GM12878 (cell line): ENCODE results near the gene IGFLR1. TPM values are rescaled to one million over a fixed set of nuclear protein-coding genes. Genes with fewer than 3 reads are reported as not detected.
A peak's percentile ranks its signal among the peaks of the same experiment; 100 is the strongest.

Experiments used
- ATAC-seq: fragments of 200-7000 bp; cut with Tn5 transposase; 3 replicates; pipeline ENCODE4 v1.9.1; 2020; ENCODE audit warnings: mild to moderate bottlenecking, moderate library complexity
- BruUV-seq: library from RNA; stranded (reverse); fragments of 400-500 nt; replicated peaks from 2 replicates; lab custom pipeline; 2021; lab: Mats Ljungman, UMichigan
- CTCF ChIA-PET: fragments of 300-600 bp; sonication (Branson Sonifier 250); formaldehyde crosslinking; extraction: SDS; loops from one replicate; lab custom pipeline; 2021; ENCODE audit warnings: inconsistent platforms; lab: Yijun Ruan, JAX
- POLR2A ChIA-PET: fragments of 350-600 bp; formaldehyde crosslinking; extraction: SDS; loops from one replicate; lab custom pipeline; 2021; ENCODE audit warnings: inconsistent platforms; lab: Charles Lee
- RAD21 ChIA-PET: fragments of 300-600 bp; sonication (Branson Sonifier 250); formaldehyde crosslinking; loops from one replicate; lab custom pipeline; 2023; ENCODE audit warnings: antibody characterized with exemption; ENCODE audit not compliant: unreplicated experiment; lab: Charles Lee
- SMC1A ChIA-PET: fragments of 300-600 bp; sonication (Branson Sonifier 250); formaldehyde crosslinking; loops from one replicate; lab custom pipeline; 2023; ENCODE audit not compliant: unreplicated experiment, uncharacterized antibody; lab: Charles Lee
- DNase-seq: peaks from one replicate; pipeline ENCODE4 v3.0.0-alpha.2; 2011; ENCODE audit warnings: low read depth, low spot score
- FAIRE-seq: peaks from 3 replicates; lab custom pipeline; 2011; peaks lifted over from hg19 to GRCh38; lab: Jason Lieb, UNC
- H2AFZ ChIP-seq: 2 replicates; pipeline ENCODE4 v1.6.0; 2011; ENCODE audit warnings: low read depth, low read length, control low read depth; ENCODE audit not compliant: control insufficient read depth
- H3K27ac ChIP-seq: 2 replicates; pipeline ENCODE4 v1.5.1; 2011; ENCODE audit warnings: control low read depth; ENCODE audit not compliant: control insufficient read depth, insufficient read depth
- H3K27me3 ChIP-seq, 2 experiments: replicated peaks in 1 of 2; 2 replicates each; pipeline versions ENCODE4 v1.6.0 to v1.6.1; 2011; ENCODE audit warnings: low read length in 1 of 2; ENCODE audit not compliant: control insufficient read depth in 2 of 2, insufficient read depth in 2 of 2
- H3K36me3 ChIP-seq, 2 experiments: 2 replicates each; pipeline ENCODE4 v1.5.1; 2011; ENCODE audit warnings: low read length in 1 of 2; ENCODE audit not compliant: control insufficient read depth in 2 of 2, insufficient read depth in 2 of 2
- H3K4me1 ChIP-seq: 2 replicates; pipeline ENCODE4 v1.6.1; 2011; ENCODE audit warnings: mild to moderate bottlenecking, low read length, moderate library complexity, mixed read lengths; ENCODE audit not compliant: control insufficient read depth, insufficient read depth
- H3K4me2 ChIP-seq: 2 replicates; pipeline ENCODE4 v1.6.0; 2011; ENCODE audit warnings: control low read depth; ENCODE audit not compliant: control insufficient read depth, insufficient read depth
- H3K4me3 ChIP-seq: fragments of 200-600 bp; sonication (generic); 2 replicates; pipeline ENCODE4 v1.5.1; 2016
- H3K79me2 ChIP-seq: 2 replicates; pipeline ENCODE4 v1.6.0; 2011; ENCODE audit warnings: low read length; ENCODE audit not compliant: control insufficient read depth, insufficient read depth
- H3K9ac ChIP-seq: 2 replicates; pipeline ENCODE4 v1.8.0; 2011; ENCODE audit warnings: low read length, control low read depth, mixed read lengths; ENCODE audit not compliant: control insufficient read depth, insufficient read depth
- H3K9me3 ChIP-seq: replicated peaks from 3 replicates; pipeline ENCODE4 v1.5.1; 2011; ENCODE audit warnings: mild to moderate bottlenecking, low read length; ENCODE audit not compliant: control insufficient read depth, insufficient read depth
- H4K20me1 ChIP-seq: 2 replicates; pipeline ENCODE4 v1.6.0; 2011; ENCODE audit not compliant: control insufficient read depth, insufficient read depth
- ASH2L ChIP-seq: fragments of 300-600, 200-600 bp; sonication (generic); IDR thresholded peaks from 2 replicates; pipeline ENCODE4 v1.6.1; 2017; ENCODE audit warnings: low read depth, mild to moderate bottlenecking, borderline replicate concordance
- BACH1 ChIP-seq: fragments of 450-650 bp; IDR thresholded peaks from 2 replicates; pipeline ENCODE4 v1.6.1; 2017; ENCODE audit warnings: mild to moderate bottlenecking, borderline replicate concordance
- KDM1A ChIP-seq: fragments of 200-600 bp; sonication (generic); IDR thresholded peaks from 2 replicates; pipeline ENCODE4 v1.6.1; 2016; ENCODE audit warnings: borderline replicate concordance
- NFYB ChIP-seq: IDR thresholded peaks from 2 replicates; pipeline ENCODE4 v1.6.1; 2011; ENCODE audit warnings: low read depth, mild to moderate bottlenecking, low read length, improper control_type of control experiment, moderate library complexity; ENCODE audit not compliant: insufficient read depth
- PML ChIP-seq: IDR thresholded peaks from 2 replicates; pipeline ENCODE4 v1.6.1; 2012; ENCODE audit warnings: low read length, inconsistent platforms
- POLR2A ChIP-seq: IDR thresholded peaks from 2 replicates; pipeline ENCODE4 v1.6.1; 2011; ENCODE audit warnings: low read depth, mild to moderate bottlenecking, low read length
- POLR2AphosphoS5 ChIP-seq: IDR thresholded peaks from 2 replicates; pipeline ENCODE4 v1.6.1; 2011; ENCODE audit warnings: mild to moderate bottlenecking, low read length, inconsistent platforms
- RBBP5 ChIP-seq: fragments of 200-600 bp; sonication (generic); conservative IDR thresholded peaks from 2 replicates; pipeline ENCODE4 v1.6.1; 2016
- SIN3A ChIP-seq: IDR thresholded peaks from 2 replicates; pipeline ENCODE4 v1.6.1; 2012; ENCODE audit warnings: low read depth, low read length, improper control_type of control experiment
- SMC3 ChIP-seq: IDR thresholded peaks from 2 replicates; pipeline ENCODE4 v1.6.1; 2011; ENCODE audit warnings: low read length, improper control_type of control experiment, borderline replicate concordance
- ZNF384 ChIP-seq: IDR thresholded peaks from 2 replicates; pipeline ENCODE4 v1.6.1; 2012; ENCODE audit warnings: low read depth, mild to moderate bottlenecking, low read length, improper control_type of control experiment, borderline replicate concordance
- WGBS: methylation state at CpG from one replicate; pipeline ENCODE4 v1.1.6; 2016; ENCODE audit warnings: low lambda C conversion rate; ENCODE audit not compliant: insufficient replicate concordance, insufficient coverage; ENCODE audit errors: missing lambda C conversion rate; 5-methylcytosine and 5-hydroxymethylcytosine counted together
- in situ Hi-C: fragments of 300-500 bp; cut with MboI; formaldehyde crosslinking; loops from 9 replicates; pipeline ENCODE4 v1.14.3; 2018; ENCODE audit warnings: mixed read lengths
- intact Hi-C: fragments of 100-400 bp; cut with micrococcal nuclease; formaldehyde crosslinking; loops from one replicate; pipeline ENCODE4 v1.14.2; 2022; ENCODE audit not compliant: unreplicated experiment
- polyA plus RNA-seq, 11 experiments: library from polyadenylated mRNA; depleted of rRNA in 4 of 11; unstranded in 6 of 11; stranded (reverse) in 5 of 11; fragments of >200 nt; fragmentation: Nextera tagmentation in 4 of 11; fragmentation: Illumina TruSeq in 1 of 11; extraction: Ambion mirVana in 4 of 11; extraction: Trizol in 1 of 11; gene quantifications; 1 replicate in 1 of 11; 2 replicates in 10 of 11; pipeline versions ENCODE4 v1.2.1 to v1.2.3, GENCODE V29; 2011 to 2016; ENCODE audit warnings: inconsistent platforms in 2 of 11, missing spikeins in 2 of 11, low read depth in 1 of 11
- total RNA-seq, 4 experiments: library from RNA; depleted of rRNA in 3 of 4; stranded (reverse); fragments of >200 nt in 3 of 4; fragmentation: Illumina TruSeq in 1 of 4; extraction: Trizol in 1 of 4; gene quantifications; 2 replicates each; pipeline versions ENCODE4 v1.2.1 to v1.2.3, GENCODE V29; 2013 to 2021
- TF ChIP-seq, protein P1 (sequence below): fragments of 450-650 bp; conservative IDR thresholded peaks from 2 replicates; pipeline ENCODE4 v1.6.1; 2017; ENCODE audit warnings: mild to moderate bottlenecking, moderate library complexity
- TF ChIP-seq, protein P2 (sequence below), 3 experiments: IDR thresholded peaks in 2 of 3; conservative IDR thresholded peaks in 1 of 3; 2 replicates each; pipeline ENCODE4 v1.5.1; 2011; ENCODE audit warnings: low read depth in 3 of 3, low read length in 3 of 3, mild to moderate bottlenecking in 3 of 3, control low read depth in 2 of 3, moderate library complexity in 2 of 3, inconsistent platforms in 1 of 3, mixed read lengths in 1 of 3; ENCODE audit not compliant: control insufficient read depth in 2 of 3, insufficient read depth in 1 of 3; ENCODE audit errors: extremely low read depth in 1 of 3
- TF ChIP-seq, protein P3 (sequence below): IDR thresholded peaks from 2 replicates; pipeline ENCODE4 v1.6.1; 2011; ENCODE audit warnings: mild to moderate bottlenecking, low read depth, low read length, moderate library complexity; ENCODE audit not compliant: insufficient replicate concordance
- TF ChIP-seq, protein P4 (sequence below): IDR thresholded peaks from 2 replicates; pipeline ENCODE4 v1.6.1; 2012; ENCODE audit warnings: low read length, inconsistent platforms

IGFLR1 gene
- total and polyA plus RNA-seq, 10 of the 15 experiments (the other 5 are each of a cell fraction or from before 2014, with no cell fraction given): 2.5 to 39.9 (median 24.8) TPM

DNA sequence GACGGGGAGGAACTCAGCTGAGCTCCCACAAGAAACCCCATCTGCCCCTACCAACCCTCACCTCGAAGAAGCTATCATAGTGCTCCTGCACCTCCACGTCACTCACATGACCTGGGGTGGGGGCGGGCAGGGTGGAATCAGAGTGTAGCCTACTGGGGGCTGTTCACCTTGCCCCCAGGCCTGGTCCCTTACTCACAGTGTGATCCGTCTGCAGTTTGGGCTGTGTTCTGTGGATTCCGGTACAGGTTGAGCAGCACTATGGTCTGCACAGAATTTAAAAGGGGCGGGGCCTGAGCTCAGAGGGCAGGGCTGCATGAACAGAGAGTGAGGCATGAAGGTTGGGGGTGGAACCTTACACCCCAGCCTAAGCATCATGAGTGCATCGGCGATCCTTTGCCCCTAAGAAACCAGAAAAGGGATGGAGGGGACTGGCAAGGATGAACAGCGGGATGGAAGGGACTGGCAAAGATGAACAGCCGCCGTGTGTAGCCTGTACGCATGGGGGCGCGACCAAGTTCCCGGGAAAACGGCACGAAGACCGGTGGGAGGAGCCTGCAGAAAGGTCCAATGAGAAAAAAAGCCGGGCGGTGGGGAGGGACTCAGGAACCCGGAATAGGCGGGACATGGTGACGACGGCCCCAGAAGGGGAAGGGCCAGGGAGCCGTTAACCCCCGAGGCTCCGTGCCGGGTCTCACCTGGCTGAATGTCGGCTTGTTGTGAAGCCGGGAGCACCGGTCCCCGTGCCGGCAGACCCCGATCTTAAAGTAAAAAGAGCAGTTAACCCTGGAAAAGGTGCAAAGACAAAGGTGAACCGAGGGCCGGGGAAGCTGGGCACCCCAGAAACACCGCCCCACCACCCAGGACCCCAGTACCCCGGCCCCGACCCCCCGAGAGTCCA lies 2.4 kb upstream of the IGFLR1 start:
- intact Hi-C loops: loop anchor here (1.0 to 2.0 kb wide), 2 partner anchors 14 to 27 kb away; partner anchors contain the start of gene PROSER3
- peak overlapping the region; percentile 90 for H3K4me2 ChIP-seq
- no peaks in the 10 kb centered on the region for H3K27me3 ChIP-seq
- no TSS peak for BruUV-seq
- ChIA-PET CTCF (interaction anchor here (0.6 to 4.3 kb wide), 7 partner anchors 30 to 316 kb away, joined by 3 to 18 read pairs (median 7); no protein-coding TSS in a partner anchor), POLR2A (interaction anchor here (0.6 to 7.1 kb wide), 12 partner anchors 7 to 312 kb away, joined by 3 to 91 read pairs (median 6); partner anchors contain the start of genes HSPB6 and PROSER3), RAD21 (interaction anchor here (0.7 to 2.3 kb wide), 7 partner anchors 13 to 187 kb away, joined by 3 to 10 read pairs (median 5); partner anchors contain the start of genes COX6B1 and HSPB6), SMC1A (interaction anchor here (1.0 to 2.0 kb wide), 3 partner anchors 26 to 49 kb away, joined by 3 to 14 read pairs (median 8); no protein-coding TSS in a partner anchor)
- H3K4me3 ChIP-seq: peak overlapping the region; percentile 85
- in situ Hi-C loops: no loop called here
- H3K4me1 ChIP-seq: peaks cover 35% of the 10 kb centered on the region
- peak overlapping the region; percentile 80 for H3K27ac ChIP-seq
- H3K36me3 ChIP-seq: peaks cover under 1 to 4% of the 10 kb centered on the region in 2 experiments; a peak in 1 of 4 replicates
- H4K20me1 ChIP-seq: no peaks in the 10 kb centered on the region
- H3K9ac ChIP-seq: peak overlapping the region; percentile 77
- WGBS: 2% methylated on average over 41 of the region's 41 CpGs
- peak overlapping the region; percentile 58 for H2AFZ ChIP-seq
- peaks cover 32% of the 10 kb centered on the region for H3K79me2 ChIP-seq
- FAIRE-seq (peak; percentile 89), ATAC-seq (peak; percentile 58), DNase-seq (peak; percentile 62)
- H3K9me3 ChIP-seq: no peaks in the 10 kb centered on the region
- TF ChIP-seq ZNF384 (no peak), POLR2A (peak; percentile 79), POLR2AphosphoS5 (peak; percentile 81), BACH1 (no peak), KDM1A (no peak), ASH2L (no peak), SMC3 (peak; percentile 13; the same call in 1 of the 2 replicates), PML (no peak), NFYB (peak; percentile 71; the same call in 1 of the 2 replicates), RBBP5 (peak; percentile 73; the same call in 1 of the 2 replicates), SIN3A (0 out of 2 replicates have a peak, but pooled peaks have one; percentile 10)
- TF ChIP-seq, protein P1, sequence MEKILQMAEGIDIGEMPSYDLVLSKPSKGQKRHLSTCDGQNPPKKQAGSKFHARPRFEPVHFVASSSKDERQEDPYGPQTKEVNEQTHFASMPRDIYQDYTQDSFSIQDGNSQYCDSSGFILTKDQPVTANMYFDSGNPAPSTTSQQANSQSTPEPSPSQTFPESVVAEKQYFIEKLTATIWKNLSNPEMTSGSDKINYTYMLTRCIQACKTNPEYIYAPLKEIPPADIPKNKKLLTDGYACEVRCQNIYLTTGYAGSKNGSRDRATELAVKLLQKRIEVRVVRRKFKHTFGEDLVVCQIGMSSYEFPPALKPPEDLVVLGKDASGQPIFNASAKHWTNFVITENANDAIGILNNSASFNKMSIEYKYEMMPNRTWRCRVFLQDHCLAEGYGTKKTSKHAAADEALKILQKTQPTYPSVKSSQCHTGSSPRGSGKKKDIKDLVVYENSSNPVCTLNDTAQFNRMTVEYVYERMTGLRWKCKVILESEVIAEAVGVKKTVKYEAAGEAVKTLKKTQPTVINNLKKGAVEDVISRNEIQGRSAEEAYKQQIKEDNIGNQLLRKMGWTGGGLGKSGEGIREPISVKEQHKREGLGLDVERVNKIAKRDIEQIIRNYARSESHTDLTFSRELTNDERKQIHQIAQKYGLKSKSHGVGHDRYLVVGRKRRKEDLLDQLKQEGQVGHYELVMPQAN: peak; percentile 27; the same call in 1 of the 2 replicates
- TF ChIP-seq, protein P2, sequence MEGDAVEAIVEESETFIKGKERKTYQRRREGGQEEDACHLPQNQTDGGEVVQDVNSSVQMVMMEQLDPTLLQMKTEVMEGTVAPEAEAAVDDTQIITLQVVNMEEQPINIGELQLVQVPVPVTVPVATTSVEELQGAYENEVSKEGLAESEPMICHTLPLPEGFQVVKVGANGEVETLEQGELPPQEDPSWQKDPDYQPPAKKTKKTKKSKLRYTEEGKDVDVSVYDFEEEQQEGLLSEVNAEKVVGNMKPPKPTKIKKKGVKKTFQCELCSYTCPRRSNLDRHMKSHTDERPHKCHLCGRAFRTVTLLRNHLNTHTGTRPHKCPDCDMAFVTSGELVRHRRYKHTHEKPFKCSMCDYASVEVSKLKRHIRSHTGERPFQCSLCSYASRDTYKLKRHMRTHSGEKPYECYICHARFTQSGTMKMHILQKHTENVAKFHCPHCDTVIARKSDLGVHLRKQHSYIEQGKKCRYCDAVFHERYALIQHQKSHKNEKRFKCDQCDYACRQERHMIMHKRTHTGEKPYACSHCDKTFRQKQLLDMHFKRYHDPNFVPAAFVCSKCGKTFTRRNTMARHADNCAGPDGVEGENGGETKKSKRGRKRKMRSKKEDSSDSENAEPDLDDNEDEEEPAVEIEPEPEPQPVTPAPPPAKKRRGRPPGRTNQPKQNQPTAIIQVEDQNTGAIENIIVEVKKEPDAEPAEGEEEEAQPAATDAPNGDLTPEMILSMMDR (IDR thresholded peaks at IDR 0.05 in 2 of 3, conservative IDR thresholded peaks at IDR 0.05 in 1 of 3; ENCODE audit: control insufficient read depth in 2 of 3, extremely low read depth in 1 of 3, insufficient read depth in 1 of 3, low read depth in 3 of 3, low read length in 3 of 3): peak; percentile 13 to 38 (median 24); a peak in 3 of 6 replicates
- TF ChIP-seq, protein P3, sequence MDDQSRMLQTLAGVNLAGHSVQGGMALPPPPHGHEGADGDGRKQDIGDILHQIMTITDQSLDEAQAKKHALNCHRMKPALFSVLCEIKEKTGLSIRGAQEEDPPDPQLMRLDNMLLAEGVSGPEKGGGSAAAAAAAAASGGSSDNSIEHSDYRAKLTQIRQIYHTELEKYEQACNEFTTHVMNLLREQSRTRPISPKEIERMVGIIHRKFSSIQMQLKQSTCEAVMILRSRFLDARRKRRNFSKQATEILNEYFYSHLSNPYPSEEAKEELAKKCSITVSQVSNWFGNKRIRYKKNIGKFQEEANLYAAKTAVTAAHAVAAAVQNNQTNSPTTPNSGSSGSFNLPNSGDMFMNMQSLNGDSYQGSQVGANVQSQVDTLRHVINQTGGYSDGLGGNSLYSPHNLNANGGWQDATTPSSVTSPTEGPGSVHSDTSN: peak; percentile 46
- TF ChIP-seq, protein P4, sequence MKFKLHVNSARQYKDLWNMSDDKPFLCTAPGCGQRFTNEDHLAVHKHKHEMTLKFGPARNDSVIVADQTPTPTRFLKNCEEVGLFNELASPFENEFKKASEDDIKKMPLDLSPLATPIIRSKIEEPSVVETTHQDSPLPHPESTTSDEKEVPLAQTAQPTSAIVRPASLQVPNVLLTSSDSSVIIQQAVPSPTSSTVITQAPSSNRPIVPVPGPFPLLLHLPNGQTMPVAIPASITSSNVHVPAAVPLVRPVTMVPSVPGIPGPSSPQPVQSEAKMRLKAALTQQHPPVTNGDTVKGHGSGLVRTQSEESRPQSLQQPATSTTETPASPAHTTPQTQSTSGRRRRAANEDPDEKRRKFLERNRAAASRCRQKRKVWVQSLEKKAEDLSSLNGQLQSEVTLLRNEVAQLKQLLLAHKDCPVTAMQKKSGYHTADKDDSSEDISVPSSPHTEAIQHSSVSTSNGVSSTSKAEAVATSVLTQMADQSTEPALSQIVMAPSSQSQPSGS: no peak
